A673 (cell line): Measurements from ENCODE around the gene CLTCL1.

Source experiments
- CTCF ChIP-seq: fragments of 300-800, 200-600 bp; sonication (generic); conservative IDR thresholded peaks from 2 replicates; pipeline ENCODE4 v1.5.1; 2017; ENCODE audit warnings: low read depth, mild to moderate bottlenecking, antibody characterized with exemption, low read length, moderate library complexity, mixed read lengths
- EZH2 ChIP-seq: fragments of 200-600 bp; sonication (generic); IDR thresholded peaks from 2 replicates; pipeline ENCODE4 v1.6.1; 2017; ENCODE audit warnings: borderline replicate concordance, low read depth, mild to moderate bottlenecking, mixed read lengths, antibody characterized with exemption, low read length; ENCODE audit not compliant: poor library complexity, severe bottlenecking

- TF ChIP-seq CTCF (no peak), EZH2 (no peak)
Measured at GRCh38 chr22:19285831-19286230, 5.7 kb downstream of the CLTCL1 start.
